ENCODE measurements around the gene ARID3A.

ARID3A gene

GRCh38 chr19:945401-946252, 19.8 kb downstream of the ARID3A start:
- Histone ChIP-seq H3K4me3 (ENCODE audit: low read length) (no peak overlapping the region), H3K9ac (ENCODE audit: low read length) (no peak overlapping the region), H3K27me3 (replicated peaks; ENCODE audit: control insufficient read depth, insufficient read depth, low read length) (no peaks in the 10 kb centered on the region), H3K9me3 (ENCODE audit: control insufficient read depth, low read length) (no peaks in the 10 kb centered on the region), H3K36me3 (ENCODE audit: control insufficient read depth, insufficient read depth, low read length, severe bottlenecking) (peaks cover 24% of the 10 kb centered on the region), H3K4me1 (ENCODE audit: control insufficient read depth, insufficient read depth, low read length) (peaks cover 7% of the 10 kb centered on the region)
- DNase-seq (ENCODE audit: low read depth), result no peak

GRCh38 chr19:947090-947706, 21.4 kb downstream of the ARID3A start:
- DNase-seq (ENCODE audit: low read depth), result no peak
- H3K4me1 ChIP-seq (ENCODE audit: control insufficient read depth, insufficient read depth, low read length), result peaks cover 7% of the 10 kb centered on the region
- peaks cover 16% of the 10 kb centered on the region for H3K36me3 ChIP-seq (ENCODE audit: control insufficient read depth, insufficient read depth, low read length, severe bottlenecking)
- no peak overlapping the region for H3K9ac ChIP-seq (ENCODE audit: low read length)
- no peaks in the 10 kb centered on the region for H3K27me3 ChIP-seq (replicated peaks; ENCODE audit: control insufficient read depth, insufficient read depth, low read length)
- no peaks in the 10 kb centered on the region for H3K9me3 ChIP-seq (ENCODE audit: control insufficient read depth, low read length)
- H3K4me3 ChIP-seq (ENCODE audit: low read length), result no peak overlapping the region

- no peak overlapping the region for H3K4me3 ChIP-seq (ENCODE audit: low read length)
- peaks cover 9% of the 10 kb centered on the region for H3K4me1 ChIP-seq (ENCODE audit: control insufficient read depth, insufficient read depth, low read length)
- H3K9me3 ChIP-seq (ENCODE audit: control insufficient read depth, low read length), result no peaks in the 10 kb centered on the region
- H3K9ac ChIP-seq (ENCODE audit: low read length), result no peak overlapping the region
- H3K36me3 ChIP-seq (ENCODE audit: control insufficient read depth, insufficient read depth, low read length, severe bottlenecking), result peaks cover 11% of the 10 kb centered on the region
- no peak for DNase-seq (ENCODE audit: low read depth)
- H3K27me3 ChIP-seq (replicated peaks; ENCODE audit: control insufficient read depth, insufficient read depth, low read length), result no peaks in the 10 kb centered on the region
Measured at GRCh38 chr19:947707-948539, 22.1 kb downstream of the ARID3A start.

- Histone ChIP-seq H3K4me1 (ENCODE audit: control insufficient read depth, insufficient read depth, low read length) (peaks cover 11% of the 10 kb centered on the region), H3K9me3 (ENCODE audit: control insufficient read depth, low read length) (no peaks in the 10 kb centered on the region), H3K36me3 (ENCODE audit: control insufficient read depth, insufficient read depth, low read length, severe bottlenecking) (peaks cover 10% of the 10 kb centered on the region), H3K9ac (ENCODE audit: low read length) (no peak overlapping the region), H3K4me3 (ENCODE audit: low read length) (no peak overlapping the region), H3K27me3 (replicated peaks; ENCODE audit: control insufficient read depth, insufficient read depth, low read length) (no peaks in the 10 kb centered on the region)
- DNase-seq (ENCODE audit: low read depth), result no peak
Measured at GRCh38 chr19:948842-949496, 23.1 kb downstream of the ARID3A start.

GRCh38 chr19:950352-951066, 24.7 kb downstream of the ARID3A start:
- H3K4me3 ChIP-seq (ENCODE audit: low read length), result no peak overlapping the region
- peaks cover 10% of the 10 kb centered on the region for H3K36me3 ChIP-seq (ENCODE audit: control insufficient read depth, insufficient read depth, low read length, severe bottlenecking)
- H3K27me3 ChIP-seq (replicated peaks; ENCODE audit: control insufficient read depth, insufficient read depth, low read length), result no peaks in the 10 kb centered on the region
- peaks cover 4% of the 10 kb centered on the region for H3K4me1 ChIP-seq (ENCODE audit: control insufficient read depth, insufficient read depth, low read length)
- H3K9ac ChIP-seq (ENCODE audit: low read length), result no peak overlapping the region
- H3K9me3 ChIP-seq (ENCODE audit: control insufficient read depth, low read length), result no peaks in the 10 kb centered on the region
- DNase-seq (ENCODE audit: low read depth), result no peak

- H3K9me3 ChIP-seq (ENCODE audit: control insufficient read depth, low read length), result no peaks in the 10 kb centered on the region
- no peaks in the 10 kb centered on the region for H3K27me3 ChIP-seq (replicated peaks; ENCODE audit: control insufficient read depth, insufficient read depth, low read length)
- H3K36me3 ChIP-seq (ENCODE audit: control insufficient read depth, insufficient read depth, low read length, severe bottlenecking), result peaks cover 10% of the 10 kb centered on the region
- peaks cover 4% of the 10 kb centered on the region for H3K4me1 ChIP-seq (ENCODE audit: control insufficient read depth, insufficient read depth, low read length)
- no peak overlapping the region for H3K4me3 ChIP-seq (ENCODE audit: low read length)
- no peak for DNase-seq (ENCODE audit: low read depth)
- no peak overlapping the region for H3K9ac ChIP-seq (ENCODE audit: low read length)
Measured at GRCh38 chr19:952049-952679, 26.3 kb downstream of the ARID3A start.

- Histone ChIP-seq H3K9me3 (ENCODE audit: control insufficient read depth, low read length) (no peaks in the 10 kb centered on the region), H3K36me3 (ENCODE audit: control insufficient read depth, insufficient read depth, low read length, severe bottlenecking) (peaks cover 5% of the 10 kb centered on the region), H3K9ac (ENCODE audit: low read length) (peak overlapping the region; percentile 42), H3K27me3 (replicated peaks; ENCODE audit: control insufficient read depth, insufficient read depth, low read length) (no peaks in the 10 kb centered on the region), H3K4me3 (ENCODE audit: low read length) (no peak overlapping the region), H3K4me1 (ENCODE audit: control insufficient read depth, insufficient read depth, low read length) (peaks cover 4% of the 10 kb centered on the region)
- no peak for DNase-seq (ENCODE audit: low read depth)
Measured at GRCh38 chr19:952680-953444, 27.0 kb downstream of the ARID3A start.

GRCh38 chr19:953445-954271, 27.8 kb downstream of the ARID3A start:
- Histone ChIP-seq H3K4me1 (ENCODE audit: control insufficient read depth, insufficient read depth, low read length) (peaks cover 4% of the 10 kb centered on the region), H3K4me3 (ENCODE audit: low read length) (no peak overlapping the region), H3K36me3 (ENCODE audit: control insufficient read depth, insufficient read depth, low read length, severe bottlenecking) (no peaks in the 10 kb centered on the region), H3K27me3 (replicated peaks; ENCODE audit: control insufficient read depth, insufficient read depth, low read length) (no peaks in the 10 kb centered on the region), H3K9ac (ENCODE audit: low read length) (no peak overlapping the region), H3K9me3 (ENCODE audit: control insufficient read depth, low read length) (no peaks in the 10 kb centered on the region)
- DNase-seq (ENCODE audit: low read depth), result no peak

- Histone ChIP-seq H3K36me3 (ENCODE audit: control insufficient read depth, insufficient read depth, low read length, severe bottlenecking) (no peaks in the 10 kb centered on the region), H3K4me3 (ENCODE audit: low read length) (no peak overlapping the region), H3K9ac (ENCODE audit: low read length) (no peak overlapping the region), H3K27me3 (replicated peaks; ENCODE audit: control insufficient read depth, insufficient read depth, low read length) (no peaks in the 10 kb centered on the region), H3K9me3 (ENCODE audit: control insufficient read depth, low read length) (no peaks in the 10 kb centered on the region), H3K4me1 (ENCODE audit: control insufficient read depth, insufficient read depth, low read length) (peaks cover 4% of the 10 kb centered on the region)
- no peak for DNase-seq (ENCODE audit: low read depth)
Measured at GRCh38 chr19:954272-954671, 28.4 kb downstream of the ARID3A start.

All from adipocyte (in vitro differentiated cells).